ENCODE data around the gene RNF40.

Gene RNF40

GRCh38 chr16:30762991-30763725, 1.0 kb downstream of the RNF40 start:
- DNase-seq (ENCODE audit: low read depth in 2 of 2): no peak

GRCh38 chr16:30764086-30764485, 2.0 kb downstream of the RNF40 start:
- DNase-seq (ENCODE audit: low read depth in 2 of 2): no peak

GRCh38 chr16:30764816-30765465, 2.8 kb downstream of the RNF40 start:
- DNase-seq (ENCODE audit: low read depth in 2 of 2): no peak

GRCh38 chr16:30766206-30766932, 4.2 kb downstream of the RNF40 start:
- DNase-seq (ENCODE audit: low read depth in 2 of 2): no peak

- DNase-seq (ENCODE audit: low read depth in 2 of 2): no peak
Observed at GRCh38 chr16:30766933-30767284, 4.8 kb downstream of the RNF40 start.

GRCh38 chr16:30767767-30768465, 5.8 kb downstream of the RNF40 start:
- DNase-seq (ENCODE audit: low read depth in 2 of 2): no peak

GRCh38 chr16:30768583-30769181, 6.6 kb downstream of the RNF40 start:
- no peak for DNase-seq (ENCODE audit: low read depth in 2 of 2)

GRCh38 chr16:30769379-30770089, 7.4 kb downstream of the RNF40 start:
- DNase-seq (ENCODE audit: low read depth in 2 of 2): no peak

GRCh38 chr16:30771726-30772125, 9.6 kb downstream of the RNF40 start:
- DNase-seq (ENCODE audit: low read depth in 2 of 2): no peak

- DNase-seq (ENCODE audit: low read depth in 2 of 2): no peak
Observed at GRCh38 chr16:30773826-30774225, 11.7 kb downstream of the RNF40 start.

GRCh38 chr16:30774367-30775130, 12.4 kb downstream of the RNF40 start:
- DNase-seq (ENCODE audit: low read depth in 2 of 2): no peak

GRCh38 chr16:30775131-30775391, 12.9 kb downstream of the RNF40 start:
- no peak for DNase-seq (ENCODE audit: low read depth in 2 of 2)

GRCh38 chr16:30775392-30776188, 13.5 kb downstream of the RNF40 start:
- no peak for DNase-seq (ENCODE audit: low read depth in 2 of 2)

- DNase-seq (ENCODE audit: low read depth in 2 of 2): no peak
Observed at GRCh38 chr16:30777591-30778297, 15.6 kb downstream of the RNF40 start.

GRCh38 chr16:30778549-30779244, 16.6 kb downstream of the RNF40 start:
- DNase-seq (ENCODE audit: low read depth in 2 of 2): no peak

GRCh38 chr16:30779596-30779995, 17.5 kb downstream of the RNF40 start:
- DNase-seq (ENCODE audit: low read depth in 2 of 2): no peak

GRCh38 chr16:30780021-30780420, 17.9 kb downstream of the RNF40 start:
- no peak for DNase-seq (ENCODE audit: low read depth in 2 of 2)

- DNase-seq (ENCODE audit: low read depth in 2 of 2): no peak
Observed at GRCh38 chr16:30780549-30780948, 18.4 kb downstream of the RNF40 start.
